GM12891 (cell line): Measurements from ENCODE around the gene ALOXE3.

Experiments used
- PAX5 ChIP-seq: IDR thresholded peaks from 2 replicates; pipeline ENCODE4 v1.6.1; 2011; ENCODE audit warnings: low read length, moderate library complexity, mild to moderate bottlenecking; ENCODE audit not compliant: insufficient read depth, severe bottlenecking
- POLR2A ChIP-seq: IDR thresholded peaks from 2 replicates; pipeline ENCODE4 v1.6.1; 2011; ENCODE audit warnings: low read depth, low read length, control low read depth
- POLR2AphosphoS5 ChIP-seq: IDR thresholded peaks from 2 replicates; pipeline ENCODE4 v1.6.1; 2011; ENCODE audit warnings: low read depth, low read length, control low read depth
- SPI1 ChIP-seq: IDR thresholded peaks from 2 replicates; pipeline ENCODE4 v1.6.1; 2011; ENCODE audit warnings: low read depth, low read length, control low read depth
- TAF1 ChIP-seq: IDR thresholded peaks from 2 replicates; pipeline ENCODE4 v1.6.1; 2011; ENCODE audit warnings: low read depth, low read length, control low read depth

DNA sequence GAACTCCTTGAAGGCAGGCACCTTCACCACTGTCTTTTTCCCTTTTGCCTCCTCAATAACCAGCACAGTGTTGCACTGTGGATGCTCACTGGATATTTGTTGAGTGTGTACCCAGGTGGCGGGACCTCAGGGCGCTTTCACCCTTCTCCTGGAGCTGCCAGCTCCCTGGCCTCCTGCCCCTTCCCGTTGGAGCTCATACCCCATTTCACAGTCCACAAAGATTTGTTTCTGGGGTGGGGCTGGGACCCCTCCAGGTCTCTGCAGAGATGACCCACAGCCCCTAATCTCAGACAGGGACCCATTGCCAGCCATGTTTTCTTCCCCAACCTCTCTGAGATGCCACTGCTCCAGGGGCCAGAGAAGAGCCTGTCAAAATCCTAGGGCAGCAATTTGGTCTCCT lies 43.2 kb downstream of the ALOXE3 start:
- TF ChIP-seq SPI1 = no peak
- no peak for TF ChIP-seq POLR2A
- no peak for TF ChIP-seq POLR2AphosphoS5
- no peak for TF ChIP-seq TAF1
- TF ChIP-seq PAX5 = no peak
